Heart right ventricle (tissue), 16 donors: ENCODE data around the gene PWWP2A. TPM values are rescaled to one million over a fixed set of nuclear protein-coding genes. Genes with fewer than 3 reads are reported as not detected.

Experiments
- ATAC-seq, 8 donors: fragments of 200-7000 bp; cut with Tn5 transposase; one replicate each; pipeline ENCODE4 v1.9.1; 2020; ENCODE audit warnings: mild to moderate bottlenecking in 8 of 8, moderate library complexity in 8 of 8, moderate number of reproducible peaks in 1 of 8
- DNase-seq, 2 donors: peaks; one replicate each; pipeline ENCODE4 v3.0.0-alpha.2; 2020
- H3K27ac ChIP-seq, 10 donors: fragments of 200-600 bp; sonication (generic) in 2 of 10; one replicate each; pipeline versions ENCODE4 v1.5.0 to v1.8.0; 2020 to 2022; ENCODE audit warnings: mild to moderate bottlenecking in 3 of 10
- H3K27me3 ChIP-seq, 7 donors: fragments of 200-600 bp; one replicate each; pipeline ENCODE4 v1.8.0; 2021 to 2022; ENCODE audit warnings: mild to moderate bottlenecking in 2 of 7
- H3K36me3 ChIP-seq, 9 donors: fragments of 200-600 bp; sonication (generic) in 1 of 9; one replicate each; pipeline versions ENCODE4 v1.5.0 to v1.8.0; 2020 to 2022; ENCODE audit warnings: mild to moderate bottlenecking in 2 of 9
- H3K4me1 ChIP-seq, 9 donors: fragments of 200-600 bp; sonication (generic) in 1 of 9; one replicate each; pipeline versions ENCODE4 v1.5.0 to v1.8.0; 2020 to 2022; ENCODE audit warnings: mild to moderate bottlenecking in 4 of 9
- H3K4me3 ChIP-seq, 10 donors: fragments of 200-600 bp; sonication (generic) in 2 of 10; one replicate each; pipeline versions ENCODE4 v1.5.0 to v1.8.0; 2020 to 2022; ENCODE audit warnings: mild to moderate bottlenecking in 7 of 10, moderate library complexity in 2 of 10
- H3K9me3 ChIP-seq, 11 donors: fragments of 200-600 bp in 10 of 11; sonication (generic) in 2 of 11; one replicate each; pipeline versions ENCODE4 v1.5.0 to v1.8.0; 2013 to 2022; ENCODE audit warnings: mild to moderate bottlenecking in 2 of 11, control low read depth in 1 of 11, moderate library complexity in 1 of 11
- WGBS, 2 donors: extraction: QIAGEN DNeasy Blood & Tissue Kit; methylation state at CpG; one replicate each; pipeline ENCODE4 v1.1.7; 2013; ENCODE audit warnings: inconsistent platforms in 1 of 2; 5-methylcytosine and 5-hydroxymethylcytosine counted together
- intact Hi-C, 10 donors: fragments of 100-400 bp; cut with DNase I; formaldehyde crosslinking; loops; one replicate each; pipeline versions ENCODE4 v1.11.1 to v1.14.2; 2022
- polyA plus RNA-seq, 2 donors: library from polyadenylated mRNA; stranded (reverse); fragments of 200-250 nt; gene quantifications; one replicate each; pipeline ENCODE4 v1.2.3, GENCODE V29; 2013
- total RNA-seq, 10 donors: library from RNA; stranded (reverse); fragmentation: NEBNext Ultra II Directional in 3 of 10; extraction: Animal tissue kit (Norgen Biotek cat#: 25700) in 3 of 10; gene quantifications; one replicate each; pipeline versions ENCODE4 v1.2.1 to v1.2.4, GENCODE V29; 2021 to 2023
- TF ChIP-seq, protein P1 (sequence below), 9 donors: fragments of 200-600 bp; sonication (generic) in 2 of 9; IDR thresholded peaks; one replicate each; pipeline versions ENCODE4 v1.5.0 to v1.8.0; 2021 to 2022; ENCODE audit warnings: antibody characterized with exemption in 9 of 9, mild to moderate bottlenecking in 5 of 9, moderate library complexity in 1 of 9
- donor health status: Arrhythmogenic right ventricular cardiomyopathy.
- donor health status: ischemic (EF 13 %, LVEDD 7.1; RV severe dilation, severe dysfunction).
- donor health status: healthy with polysubstance abuse.
- donor health status: DM: no; HTN: yes; CAD: no.
- donor health status: DM: no; HTN: no; CAD: no.
- donor health status: ischemic (EF 25% LVEDD 6.9; RV normal size, moderate dysfunction).
- donor health status: ischemic (EF 25% LVEDD 5.7; RV mildly dilated, moderate dysfunction).
- donor health status: healthy.
- donor health status: DM: yes; HTN: yes; CAD: no.
- donor health status: Ischemic cardiomyopathy.
- donor health status: ischemic (EF 35%, LVEDD 5.7; RV mildly dilated, moderate dysfunction).
- donor health status: nonischemic (EF 11% LVEDD 7.7; RV severe dilation, severe dysfunction).
- donor health status: DM: yes; HTN: yes; CAD: no.
- donor health status: PGD.
- donor health status: ischemic (EF 29% LVEDD 5.4; RV normal size, mild dysfunction).
- donor health status: nonischemic (EF 23%, LVEDD 6.1; RV moderate dilation, normal function).

The PWWP2A gene
- total and polyA plus RNA-seq, 12 donors = 4.5 to 14.7 (median 12.0) TPM

DNA sequence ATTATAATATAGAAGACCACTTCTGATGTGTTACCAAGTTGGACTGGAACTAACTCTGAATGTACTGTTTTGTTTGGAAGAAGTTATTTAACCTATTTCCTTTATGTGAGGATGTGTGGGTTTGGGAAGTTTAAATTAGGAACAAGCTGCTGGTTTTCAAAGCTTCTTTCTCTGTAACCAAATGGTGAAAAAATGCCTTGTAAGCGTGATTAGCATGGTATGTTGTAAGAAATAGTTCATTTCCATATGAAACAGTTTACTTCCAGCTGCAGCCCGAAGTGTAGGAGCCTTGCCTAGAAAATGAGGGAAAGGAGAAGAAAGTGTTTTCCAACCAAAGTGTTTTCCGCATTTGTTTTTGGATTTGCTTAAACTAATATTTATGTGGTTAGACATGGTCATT lies 74.3 kb downstream of the PWWP2A start:
- WGBS, 2 donors = 90 to 96% methylated on average over 3 of the region's 3 CpGs
- no peaks in the 10 kb centered on the region for H3K27me3 ChIP-seq
- intact Hi-C loops = no loop called here
- H3K4me1 ChIP-seq = peaks cover 0 to 19% (median 0%) of the 10 kb centered on the region in 9 donors
- H3K9me3 ChIP-seq = no peaks in the 10 kb centered on the region
- H3K27ac ChIP-seq = no peak overlapping the region
- TF ChIP-seq, protein P1, sequence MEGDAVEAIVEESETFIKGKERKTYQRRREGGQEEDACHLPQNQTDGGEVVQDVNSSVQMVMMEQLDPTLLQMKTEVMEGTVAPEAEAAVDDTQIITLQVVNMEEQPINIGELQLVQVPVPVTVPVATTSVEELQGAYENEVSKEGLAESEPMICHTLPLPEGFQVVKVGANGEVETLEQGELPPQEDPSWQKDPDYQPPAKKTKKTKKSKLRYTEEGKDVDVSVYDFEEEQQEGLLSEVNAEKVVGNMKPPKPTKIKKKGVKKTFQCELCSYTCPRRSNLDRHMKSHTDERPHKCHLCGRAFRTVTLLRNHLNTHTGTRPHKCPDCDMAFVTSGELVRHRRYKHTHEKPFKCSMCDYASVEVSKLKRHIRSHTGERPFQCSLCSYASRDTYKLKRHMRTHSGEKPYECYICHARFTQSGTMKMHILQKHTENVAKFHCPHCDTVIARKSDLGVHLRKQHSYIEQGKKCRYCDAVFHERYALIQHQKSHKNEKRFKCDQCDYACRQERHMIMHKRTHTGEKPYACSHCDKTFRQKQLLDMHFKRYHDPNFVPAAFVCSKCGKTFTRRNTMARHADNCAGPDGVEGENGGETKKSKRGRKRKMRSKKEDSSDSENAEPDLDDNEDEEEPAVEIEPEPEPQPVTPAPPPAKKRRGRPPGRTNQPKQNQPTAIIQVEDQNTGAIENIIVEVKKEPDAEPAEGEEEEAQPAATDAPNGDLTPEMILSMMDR (IDR thresholded peaks at IDR 0.05) = no peak
- H3K4me3 ChIP-seq = no peak overlapping the region
- DNase-seq (no peak), ATAC-seq (no peak)
- H3K36me3 ChIP-seq = peaks cover 0 to 86% (median 23%) of the 10 kb centered on the region in 9 donors

DNA sequence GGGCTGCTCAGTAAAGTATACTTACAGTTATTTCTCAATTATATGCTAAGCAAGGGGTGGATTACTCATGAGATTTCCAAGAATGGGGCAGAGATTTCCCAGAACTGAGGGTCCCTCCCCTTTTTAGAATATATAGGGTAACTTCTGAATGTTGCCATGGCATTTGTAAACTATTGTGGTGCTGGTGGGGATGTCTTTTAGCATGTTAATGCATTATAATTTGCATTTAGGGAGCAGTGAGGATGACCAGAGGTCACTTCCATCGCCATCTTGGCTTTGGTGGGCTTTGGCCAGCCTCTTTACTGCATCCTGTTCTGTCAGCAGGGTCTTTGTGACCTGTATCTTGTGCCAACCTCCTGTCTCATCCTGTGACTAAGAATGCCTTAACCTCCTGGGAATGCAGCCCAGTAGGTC lies 74.9 kb downstream of the PWWP2A start:
- Histone ChIP-seq H3K4me1 (peaks cover 0 to 19% (median 0%) of the 10 kb centered on the region in 9 donors), H3K4me3 (no peak overlapping the region), H3K27ac (no peak overlapping the region), H3K27me3 (no peaks in the 10 kb centered on the region), H3K9me3 (no peaks in the 10 kb centered on the region), H3K36me3 (peaks cover 0 to 86% (median 19%) of the 10 kb centered on the region in 9 donors)
- no peak for DNase-seq
- intact Hi-C loops = no loop called here
- WGBS, 2 donors = 94 to 100% methylated on average over 1 of the region's 1 CpG
- no peak for ATAC-seq
- TF ChIP-seq, protein P1 (IDR thresholded peaks at IDR 0.05) = no peak

DNA sequence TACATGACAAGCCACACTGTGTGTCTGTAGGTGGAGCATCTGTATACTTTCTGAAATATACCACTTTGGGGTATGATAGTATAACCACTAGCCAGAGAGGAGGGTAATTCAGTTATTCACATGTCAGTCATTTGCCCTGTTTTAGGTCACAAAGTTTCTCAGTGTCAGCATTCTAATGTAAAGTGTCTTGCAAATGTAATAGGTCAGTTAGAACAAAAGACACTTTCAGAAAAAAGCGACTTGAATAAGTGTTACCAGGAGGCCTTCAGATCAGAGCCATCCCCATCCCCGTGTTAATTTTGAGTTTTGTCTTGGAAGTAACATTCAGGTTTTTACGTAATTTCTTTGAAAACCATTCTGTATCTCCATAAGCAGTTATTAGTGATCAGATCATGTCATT lies 76.6 kb downstream of the PWWP2A start:
- intact Hi-C loops = no loop called here
- Histone ChIP-seq H3K27me3 (no peaks in the 10 kb centered on the region), H3K4me3 (no peak overlapping the region), H3K36me3 (peaks cover 0 to 94% (median 33%) of the 10 kb centered on the region in 9 donors), H3K27ac (no peak overlapping the region), H3K9me3 (no peaks in the 10 kb centered on the region), H3K4me1 (peaks cover 0 to 17% (median 0%) of the 10 kb centered on the region in 9 donors)
- TF ChIP-seq, protein P1 (IDR thresholded peaks at IDR 0.05) = no peak
- DNase-seq (no peak), ATAC-seq (no peak)
- 84 to 87% methylated on average over 3 of the region's 3 CpGs for WGBS, 2 donors

Other genes with a start within 250 kb of the PWWP2A start
- gene ADRA1B, start 203.0 kb downstream of the PWWP2A start, total RNA-seq = 1 to 10 TPM in 9 of 10 donors, under 1 TPM in 1; 0.77 to 4.1 (median 1.8) TPM
- 1 to 10 TPM in 1 of 2 donors, under 1 TPM in 1; 0.44 to 2.5 TPM for gene ADRA1B, start 203.0 kb downstream of the PWWP2A start, polyA plus RNA-seq
- 100 to 1,000 TPM in 2 of 10 donors, 10 to 100 TPM in 8; 69.7 to 125 (median 86.5) TPM for gene TTC1, start 110.3 kb downstream of the PWWP2A start, total RNA-seq
- 10 to 100 TPM; 52.0 to 63.9 TPM for gene TTC1, start 110.3 kb downstream of the PWWP2A start, polyA plus RNA-seq
- 1 to 10 TPM in 9 of 10 donors, under 1 TPM in 1; 0.88 to 5.2 (median 1.4) TPM for gene FABP6, start 110.1 kb upstream of the PWWP2A start, total RNA-seq
- 1 to 10 TPM in 1 of 2 donors, under 1 TPM in 1; 0.13 to 5.9 TPM for gene FABP6, start 110.1 kb upstream of the PWWP2A start, polyA plus RNA-seq
- gene CCNJL, start 193.1 kb upstream of the PWWP2A start, total RNA-seq = 10 to 100 TPM in 3 of 10 donors, 1 to 10 TPM in 7; 4.5 to 20.8 (median 7.0) TPM
- 1 to 10 TPM; 2.9 to 5.1 TPM for gene CCNJL, start 193.1 kb upstream of the PWWP2A start, polyA plus RNA-seq